SJSA1 (cell line): ENCODE measurements around the gene C2CD4C. TPM values are rescaled to one million over a fixed set of nuclear protein-coding genes. Genes with fewer than 3 reads are reported as not detected.
A peak's percentile ranks its signal among the peaks of the same experiment; 100 is the strongest.
"Not testable (repeated sequence)": the region's sequence is repeated elsewhere in the genome, so short reads cannot be mapped to it uniquely, and the experiment has no call there.

Source experiments
- DNase-seq, 2 experiments: peaks; one replicate each; pipeline ENCODE4 v3.0.0-alpha.2; 2015 to 2020; ENCODE audit warnings: low spot score in 2 of 2, low read depth in 1 of 2
- H3K27ac ChIP-seq: fragments of 250-450 bp; sonication (Bioruptor Pico); 2 replicates; pipeline ENCODE4 v1.5.1; 2020; ENCODE audit warnings: mild to moderate bottlenecking, moderate library complexity
- H3K27me3 ChIP-seq: fragments of 250-450 bp; sonication (Bioruptor Pico); replicated peaks from 2 replicates; pipeline ENCODE4 v1.5.1; 2020; ENCODE audit warnings: mild to moderate bottlenecking, moderate library complexity
- H3K36me3 ChIP-seq: fragments of 250-450 bp; sonication (Bioruptor Pico); 2 replicates; pipeline ENCODE4 v1.5.1; 2020; ENCODE audit warnings: mild to moderate bottlenecking
- H3K4me1 ChIP-seq: fragments of 250-450 bp; sonication (Bioruptor Pico); replicated peaks from 2 replicates; pipeline ENCODE4 v1.6.1; 2021; ENCODE audit warnings: mild to moderate bottlenecking
- H3K4me3 ChIP-seq: fragments of 250-450 bp; sonication (Bioruptor Pico); 2 replicates; pipeline ENCODE4 v1.5.1; 2020; ENCODE audit warnings: mild to moderate bottlenecking
- H3K9me3 ChIP-seq: fragments of 250-450 bp; sonication (Bioruptor Pico); replicated peaks from 2 replicates; pipeline ENCODE4 v1.5.1; 2020; ENCODE audit warnings: mild to moderate bottlenecking
- total RNA-seq: library from RNA; depleted of rRNA; stranded (reverse); fragments of >200 nt; shearing (Covaris generic); gene quantifications from 2 replicates; pipeline ENCODE4 v1.2.3, GENCODE V29; 2014; rRNA removed

The C2CD4C gene, protein sequence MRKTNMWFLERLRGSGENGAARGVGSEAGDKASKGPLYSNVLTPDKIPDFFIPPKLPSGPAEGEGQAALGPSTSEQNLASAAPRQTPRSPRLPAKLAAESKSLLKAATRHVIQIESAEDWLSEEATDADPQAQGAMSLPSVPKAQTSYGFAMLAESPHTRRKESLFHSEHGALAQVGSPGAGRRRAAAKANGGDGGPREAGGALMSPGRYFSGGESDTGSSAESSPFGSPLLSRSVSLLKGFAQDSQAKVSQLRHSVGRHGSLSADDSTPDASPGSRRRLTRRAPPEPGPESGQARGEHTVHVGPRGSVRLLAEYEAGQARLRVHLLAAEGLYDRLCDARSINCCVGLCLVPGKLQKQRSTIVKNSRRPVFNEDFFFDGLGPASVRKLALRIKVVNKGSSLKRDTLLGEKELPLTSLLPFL
- 0.05 TPM in 1 of 2 replicates, not detected in the other for total RNA-seq

DNA sequence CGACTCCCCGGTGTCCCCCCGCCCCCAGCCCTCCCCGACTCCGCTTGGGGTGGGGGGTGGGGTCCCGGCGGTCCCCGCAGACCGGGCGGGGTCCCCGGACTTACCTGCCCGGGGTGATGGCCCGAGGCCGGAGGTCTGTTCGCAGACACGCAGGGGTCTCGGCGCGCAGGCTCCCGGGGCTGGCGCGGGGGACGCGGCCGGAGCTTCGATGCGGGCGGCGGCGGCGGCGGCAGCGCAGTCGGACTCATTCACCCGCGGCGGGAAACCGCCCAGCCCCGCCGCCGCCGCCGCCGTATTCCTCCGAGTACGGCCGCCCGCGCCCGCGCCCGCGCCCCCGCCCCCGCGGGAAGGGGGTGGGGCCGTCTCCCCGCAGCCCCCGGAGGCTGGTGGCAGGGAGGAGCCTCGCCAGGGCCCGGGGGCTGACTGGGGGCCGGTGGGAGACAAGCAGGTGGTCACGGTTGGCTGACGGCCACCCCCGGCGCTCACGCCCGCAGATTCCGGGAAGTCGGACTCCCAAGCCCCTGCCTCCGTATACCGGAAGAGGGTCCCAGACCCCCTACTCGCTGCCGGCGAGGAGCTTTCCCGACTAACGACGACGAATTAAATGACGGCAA, at the start of gene C2CD4C:
TSS of gene C2CD4C (minus strand) at position 246 of the 614 bp plus-strand sequence. CDS start 786 bp downstream, outside the sequence.
- Histone ChIP-seq H3K9me3 (peaks cover 9% of the 10 kb centered on the region), H3K36me3 (no peaks in the 10 kb centered on the region), H3K27me3 (peaks cover 51% of the 10 kb centered on the region), H3K4me1 (peaks cover 5% of the 10 kb centered on the region; the same call in 1 of the 2 replicates), H3K4me3 (no peak within 1 kb of the TSS), H3K27ac (no peak within 1 kb of the TSS)
- peak in 1 of 2 experiments; percentile 37 for DNase-seq

DNA sequence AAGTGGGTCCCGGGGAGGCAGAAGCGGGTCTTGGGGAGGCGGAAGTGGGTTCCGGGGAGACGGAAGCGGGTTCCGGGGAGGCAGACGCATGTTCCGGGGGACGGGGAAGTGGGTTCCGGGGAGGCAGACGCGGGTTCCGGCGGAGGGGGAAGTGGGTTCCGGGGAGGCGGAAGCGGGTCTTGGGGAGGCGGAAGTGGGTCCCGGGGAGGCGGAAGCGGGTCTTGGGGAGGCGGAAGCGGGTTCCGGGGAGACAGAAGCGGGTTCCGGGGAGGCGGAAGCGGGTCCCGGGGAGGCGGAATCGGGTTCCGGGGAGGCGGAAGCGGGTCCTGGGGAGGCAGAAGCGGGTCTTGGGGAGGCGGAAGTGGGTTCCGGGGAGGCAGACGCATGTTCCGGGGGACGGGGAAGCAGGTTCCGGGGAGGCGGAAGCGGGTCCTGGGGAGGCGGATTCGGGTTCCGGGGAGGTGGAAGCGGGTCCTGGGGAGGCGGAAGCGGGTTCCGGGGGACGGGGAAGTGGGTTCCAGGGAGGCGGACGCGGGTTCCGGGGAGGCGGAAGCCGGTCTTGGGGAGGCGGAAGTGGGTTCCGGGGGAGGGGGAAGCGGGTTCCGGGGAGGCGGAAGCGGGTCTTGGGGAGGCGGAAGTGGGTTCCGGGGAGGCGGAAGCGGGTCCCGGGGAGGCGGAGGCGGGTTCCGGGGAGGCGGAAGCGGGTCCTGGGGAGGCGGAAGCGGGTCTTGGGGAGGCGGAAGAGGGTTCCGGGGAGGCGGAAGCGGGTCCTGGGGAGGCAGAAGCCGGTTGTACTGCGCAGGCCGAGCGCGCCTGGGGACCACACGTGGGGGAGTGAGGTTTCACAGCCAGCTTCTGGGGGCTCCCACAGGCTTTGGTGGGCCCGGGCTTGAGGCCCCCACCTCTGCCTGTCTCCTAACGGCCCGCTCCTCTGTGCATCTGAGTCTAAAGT, 49.4 kb upstream of the C2CD4C start:
- peaks cover 22% of the 10 kb centered on the region for H3K27me3 ChIP-seq
- peaks cover 5% of the 10 kb centered on the region for H3K4me1 ChIP-seq
- DNase-seq: no peak
- H3K9me3 ChIP-seq: no peaks in the 10 kb centered on the region
- H3K4me3 ChIP-seq: no peak overlapping the region
- no peaks in the 10 kb centered on the region for H3K36me3 ChIP-seq
- no peak overlapping the region for H3K27ac ChIP-seq

DNA sequence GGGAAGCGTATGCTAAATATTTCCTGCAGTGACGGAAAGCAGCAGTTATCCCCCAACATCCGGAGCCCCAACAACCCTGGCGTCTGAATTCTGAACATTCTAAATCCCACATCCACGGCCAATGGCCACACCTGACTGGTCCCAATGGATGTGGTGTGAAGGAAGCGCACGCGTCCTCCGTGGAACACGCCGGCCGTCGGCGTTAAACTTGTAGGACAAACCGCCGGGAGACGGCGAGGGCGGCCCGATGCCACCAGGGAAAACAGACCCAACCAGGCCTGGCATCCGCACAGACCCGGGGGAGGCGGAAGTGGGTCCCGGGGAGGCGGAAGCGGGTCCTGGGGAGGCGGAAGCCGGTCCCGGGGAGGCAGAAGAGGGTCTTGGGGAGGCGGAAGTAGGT, 48.7 kb upstream of the C2CD4C start:
- Histone ChIP-seq H3K27me3 (peaks cover 22% of the 10 kb centered on the region), H3K36me3 (no peaks in the 10 kb centered on the region)

DNA sequence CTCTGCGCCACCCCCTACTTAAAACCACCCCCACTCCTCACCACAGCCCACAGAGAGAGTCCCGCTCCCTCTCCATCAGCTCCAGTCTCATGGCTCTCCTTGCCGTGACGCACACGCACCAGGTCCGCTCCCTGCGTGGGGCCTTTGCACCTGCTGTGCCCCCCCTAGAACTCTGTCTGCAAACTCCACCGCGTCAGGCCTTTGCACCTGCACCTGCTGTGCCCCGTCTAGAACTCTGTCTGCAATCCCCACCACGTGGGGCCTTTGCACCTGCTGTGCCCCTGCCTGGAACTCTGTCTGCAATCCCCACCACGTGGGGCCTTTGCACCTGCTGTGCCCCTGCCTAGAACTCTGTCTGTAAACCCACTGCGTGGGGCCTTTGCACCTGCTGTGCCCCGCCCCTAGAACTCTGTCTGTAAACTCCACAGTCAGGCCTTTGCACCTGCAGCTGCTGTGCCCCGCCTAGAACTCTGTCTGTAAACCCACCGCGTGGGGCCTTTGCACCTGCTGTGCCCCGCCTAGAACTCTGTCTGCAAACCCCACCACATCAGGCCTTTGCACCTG, 47.7 kb upstream of the C2CD4C start:
- no peaks in the 10 kb centered on the region for H3K9me3 ChIP-seq

More for the DNA sequence above, 48.7 kb upstream of the C2CD4C start:
- H3K4me3 ChIP-seq: no peak overlapping the region
- no peaks in the 10 kb centered on the region for H3K9me3 ChIP-seq
- H3K27ac ChIP-seq: no peak overlapping the region
- no peak for DNase-seq
- H3K4me1 ChIP-seq: peaks cover 5% of the 10 kb centered on the region

DNA sequence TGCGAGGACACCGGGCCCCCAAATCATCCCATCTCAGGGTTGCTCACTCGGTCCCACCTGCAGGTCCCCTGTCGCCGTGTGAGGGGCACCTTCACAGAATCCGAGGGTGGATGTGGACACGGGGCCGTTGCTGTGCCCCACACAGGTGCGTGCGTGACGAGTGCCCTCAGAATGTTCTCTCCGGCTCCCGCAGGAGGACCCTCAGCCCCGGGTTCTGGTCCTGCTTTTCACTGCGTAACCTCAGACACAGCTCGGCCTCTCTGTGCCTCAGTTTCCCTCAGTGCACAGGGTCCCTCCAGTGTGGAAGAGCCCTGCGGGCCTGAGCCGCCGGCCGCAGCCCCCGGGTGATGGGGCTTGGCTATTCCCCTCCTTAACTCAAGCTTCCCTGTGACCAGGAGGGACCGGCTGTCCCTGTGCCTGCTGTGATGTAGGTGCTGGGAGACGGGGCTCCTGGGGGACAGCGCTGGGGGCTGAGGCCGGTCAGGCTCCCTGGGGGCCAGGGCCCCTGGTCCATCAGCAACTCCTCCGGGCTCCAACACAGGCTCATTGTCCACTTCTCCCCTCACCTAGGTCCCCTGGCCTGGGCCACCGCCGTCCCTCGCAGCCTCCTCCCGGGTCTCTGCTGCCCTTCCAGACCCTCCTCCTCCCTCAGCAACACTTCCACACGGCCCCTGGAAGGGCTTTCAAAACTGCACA, 47.1 kb upstream of the C2CD4C start:
- H3K4me1 ChIP-seq: peaks cover 5% of the 10 kb centered on the region
- peaks cover 8% of the 10 kb centered on the region for H3K27me3 ChIP-seq
- no peak overlapping the region for H3K4me3 ChIP-seq
- no peak for DNase-seq
- no peaks in the 10 kb centered on the region for H3K9me3 ChIP-seq
- H3K27ac ChIP-seq: no peak overlapping the region
- H3K36me3 ChIP-seq: no peaks in the 10 kb centered on the region

More for the DNA sequence above, 47.7 kb upstream of the C2CD4C start:
- Histone ChIP-seq H3K4me3 (no peak overlapping the region), H3K27ac (no peak overlapping the region), H3K27me3 (peaks cover 12% of the 10 kb centered on the region), H3K36me3 (no peaks in the 10 kb centered on the region), H3K4me1 (peaks cover 5% of the 10 kb centered on the region)
- DNase-seq: no peak

DNA sequence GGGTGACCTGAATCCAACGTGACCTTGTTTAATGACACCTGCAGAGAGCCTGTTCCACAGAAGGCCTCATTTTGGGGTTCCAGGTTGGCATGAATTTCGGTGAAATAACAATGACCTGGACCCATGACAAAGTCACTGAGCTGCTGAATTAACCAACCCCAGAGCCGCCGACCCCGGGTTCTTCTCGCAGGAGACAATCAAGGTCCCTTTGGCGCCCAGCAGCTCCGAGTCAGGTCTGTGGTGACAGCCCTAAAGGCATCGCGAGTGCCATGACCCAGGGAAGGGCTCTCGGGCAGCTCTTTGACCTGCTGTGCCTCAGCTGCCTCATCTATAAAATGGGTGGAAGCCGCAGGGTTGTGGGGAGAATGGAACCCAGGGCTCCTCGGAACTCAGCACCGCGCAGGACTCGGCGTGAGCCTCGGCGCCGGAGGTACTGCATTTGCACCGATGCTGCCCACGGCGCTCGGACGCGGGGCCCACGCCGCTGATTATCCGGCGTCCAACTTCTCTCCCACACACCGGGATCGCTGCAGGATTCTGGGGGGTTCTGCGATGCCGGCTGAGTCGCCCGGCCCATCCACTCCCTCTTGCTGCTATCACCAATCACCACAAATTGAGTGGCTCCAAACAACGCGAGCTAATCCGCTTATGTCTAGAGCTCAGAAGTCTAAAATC, 46.2 kb upstream of the C2CD4C start:
- Histone ChIP-seq H3K9me3 (no peaks in the 10 kb centered on the region), H3K27me3 (peaks cover 8% of the 10 kb centered on the region), H3K4me1 (peaks cover 5% of the 10 kb centered on the region), H3K4me3 (no peak overlapping the region), H3K27ac (no peak overlapping the region), H3K36me3 (no peaks in the 10 kb centered on the region)
- no peak for DNase-seq

DNA sequence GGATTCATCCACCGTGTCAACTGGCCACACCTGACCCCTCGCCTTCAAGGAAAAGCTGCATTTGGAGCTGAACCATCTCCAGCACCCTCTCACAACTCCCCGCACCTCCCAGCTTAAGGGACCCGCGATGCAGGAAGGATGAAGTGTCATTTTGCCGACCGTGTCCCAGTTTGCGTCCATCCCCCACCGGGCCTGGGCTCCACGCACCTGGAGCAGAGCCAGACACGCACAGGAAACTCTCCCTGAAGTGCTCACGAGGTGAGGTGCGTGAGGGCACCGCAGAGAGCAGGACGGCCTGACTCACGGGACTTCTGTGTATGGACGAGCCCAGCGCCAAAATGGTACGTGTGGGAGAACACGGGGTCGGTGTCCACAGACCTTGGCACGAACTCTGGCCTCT, 44.7 kb upstream of the C2CD4C start:
- H3K4me3 ChIP-seq: no peak overlapping the region
- H3K9me3 ChIP-seq: no peaks in the 10 kb centered on the region
- H3K27ac ChIP-seq: no peak overlapping the region
- no peaks in the 10 kb centered on the region for H3K4me1 ChIP-seq
- DNase-seq: no peak
- 0 out of 2 replicates have a peak, but pooled peaks cover 1% of the 10 kb centered on the region for H3K27me3 ChIP-seq
- no peaks in the 10 kb centered on the region for H3K36me3 ChIP-seq

DNA sequence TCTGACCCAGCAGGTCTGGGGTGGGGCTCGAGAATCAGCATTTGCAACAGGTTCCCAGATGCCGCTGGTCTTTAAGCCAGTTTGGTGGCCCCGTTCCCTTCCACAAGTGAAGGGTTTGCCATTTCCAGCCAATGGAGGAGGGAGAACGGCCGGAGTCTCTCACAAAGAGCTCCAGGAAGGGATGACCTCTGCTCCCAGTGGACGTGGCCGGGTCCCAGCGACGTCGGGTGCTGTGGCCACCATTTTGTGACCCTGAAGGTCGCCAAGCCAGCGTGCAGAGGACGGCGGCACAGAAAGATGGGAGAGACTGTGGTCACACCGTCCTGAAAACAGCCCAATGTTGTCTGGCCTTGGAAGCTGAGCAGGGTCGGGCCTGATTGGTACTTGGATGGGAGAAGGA, 43.9 kb upstream of the C2CD4C start:
- no peaks in the 10 kb centered on the region for H3K36me3 ChIP-seq
- H3K27me3 ChIP-seq: peaks cover 9% of the 10 kb centered on the region; the same call in 1 of the 2 replicates
- DNase-seq: no peak
- H3K4me3 ChIP-seq: no peak overlapping the region
- no peaks in the 10 kb centered on the region for H3K4me1 ChIP-seq
- no peak overlapping the region for H3K27ac ChIP-seq
- no peaks in the 10 kb centered on the region for H3K9me3 ChIP-seq

DNA sequence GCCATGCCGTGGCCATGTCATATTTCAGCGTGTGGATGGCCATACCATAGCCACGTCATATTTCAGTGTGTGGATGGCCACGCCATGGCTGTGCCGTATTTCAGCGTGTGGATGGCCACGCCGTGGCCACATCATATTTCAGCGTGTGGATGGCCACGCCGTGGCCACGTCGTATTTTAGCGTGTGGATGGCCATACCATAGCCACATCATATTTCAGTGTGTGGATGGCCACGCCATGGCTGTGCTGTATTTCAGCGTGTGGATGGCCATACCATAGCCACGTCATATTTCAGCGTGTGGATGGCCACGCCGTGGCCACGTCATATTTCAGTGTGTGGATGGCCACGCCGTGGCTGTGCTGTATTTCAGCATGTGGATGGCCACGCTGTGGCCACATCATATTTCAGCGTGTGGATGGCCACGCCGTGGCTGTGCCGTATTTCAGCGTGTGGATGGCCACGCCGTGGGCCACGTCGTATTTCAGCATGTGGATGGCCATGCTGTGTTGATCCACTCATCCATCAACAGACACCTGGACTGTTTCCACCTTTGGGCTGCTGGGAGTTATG, 42.0 kb upstream of the C2CD4C start:
- not testable (repeated sequence) for H3K4me1 ChIP-seq, H3K27ac ChIP-seq, H3K36me3 ChIP-seq, H3K4me3 ChIP-seq, H3K27me3 ChIP-seq, H3K9me3 ChIP-seq, DNase-seq

DNA sequence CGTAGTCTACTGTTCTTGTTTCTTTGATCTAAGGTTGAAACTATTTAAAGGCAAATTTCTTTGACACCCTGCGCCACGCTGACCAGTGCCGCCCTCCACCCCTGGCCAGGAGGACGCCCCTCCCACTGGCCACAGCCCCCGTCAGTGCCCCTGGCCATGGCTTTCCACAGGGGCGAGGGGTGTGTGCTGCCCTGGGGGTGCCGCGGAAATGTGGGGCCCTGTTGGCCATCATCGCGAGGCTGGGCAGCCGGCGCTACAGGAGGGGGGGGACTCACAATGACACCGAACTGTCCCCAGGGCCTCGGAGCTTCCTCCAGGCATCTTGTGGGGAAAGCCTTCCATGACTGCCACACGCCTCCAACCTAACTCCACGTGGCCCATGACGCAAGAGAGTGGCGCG, 41.0 kb upstream of the C2CD4C start:
- H3K27ac ChIP-seq: no peak overlapping the region
- no peaks in the 10 kb centered on the region for H3K9me3 ChIP-seq
- H3K27me3 ChIP-seq: peaks cover 10% of the 10 kb centered on the region; the same call in 1 of the 2 replicates
- no peaks in the 10 kb centered on the region for H3K36me3 ChIP-seq
- H3K4me3 ChIP-seq: no peak overlapping the region
- DNase-seq: no peak
- H3K4me1 ChIP-seq: no peaks in the 10 kb centered on the region

DNA sequence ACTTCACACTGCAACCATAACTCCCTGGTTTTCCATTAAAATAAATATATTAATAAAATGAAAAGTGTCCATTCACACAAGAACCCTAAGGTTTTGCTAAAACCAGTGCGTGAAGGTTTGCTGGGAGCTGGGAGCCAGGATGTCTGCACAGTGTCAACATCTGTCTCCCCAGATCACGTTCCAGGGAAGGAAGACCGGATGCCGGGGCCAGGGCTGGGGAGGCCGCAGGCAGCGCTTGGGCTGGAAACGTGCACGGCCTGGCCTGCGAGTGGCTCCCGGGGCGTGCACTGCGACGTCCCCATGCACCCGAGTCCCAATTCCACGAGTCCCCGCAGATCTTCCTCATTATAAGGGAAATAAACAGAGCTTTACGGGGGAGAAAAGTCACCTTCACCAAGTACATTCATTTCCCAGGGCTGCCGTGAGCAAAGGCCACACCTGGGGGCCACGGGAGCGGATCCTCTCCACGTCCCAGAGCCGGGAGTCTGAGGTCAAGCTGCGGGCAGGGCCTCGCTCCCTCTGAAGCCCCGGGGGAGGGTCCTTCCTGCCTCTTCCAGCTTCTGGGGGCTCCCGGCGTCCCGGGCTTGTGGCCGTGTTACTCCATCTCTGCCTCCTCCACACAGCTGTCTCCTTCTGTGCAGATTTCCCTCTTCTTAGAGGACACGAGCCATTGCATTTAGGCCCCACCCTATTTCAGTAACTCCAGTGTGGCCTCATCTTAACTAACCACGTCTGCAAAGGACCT, 39.0 kb upstream of the C2CD4C start:
- Histone ChIP-seq H3K27me3 (peaks cover 10% of the 10 kb centered on the region; the same call in 1 of the 2 replicates), H3K4me1 (no peaks in the 10 kb centered on the region), H3K4me3 (no peak overlapping the region), H3K9me3 (no peaks in the 10 kb centered on the region), H3K27ac (no peak overlapping the region), H3K36me3 (no peaks in the 10 kb centered on the region)
- DNase-seq: no peak

DNA sequence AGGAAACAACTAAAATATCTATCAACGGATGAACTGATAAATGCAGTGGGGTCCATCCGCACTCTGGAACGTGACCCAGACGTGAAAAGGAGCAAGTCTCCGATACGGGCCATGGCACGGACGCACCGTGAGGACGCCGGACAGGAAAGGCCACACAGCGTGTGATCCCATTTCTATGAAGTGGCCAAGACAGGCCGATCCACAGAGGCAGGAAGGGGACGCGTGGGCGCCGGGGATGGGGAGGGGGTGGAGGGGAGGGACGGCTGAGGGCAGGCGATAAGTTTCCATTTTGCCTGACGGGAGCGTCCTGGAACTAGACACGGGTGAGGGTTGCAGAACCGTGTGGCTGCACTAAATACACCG, 38.1 kb upstream of the C2CD4C start:
- no peak overlapping the region for H3K4me3 ChIP-seq
- no peak overlapping the region for H3K27ac ChIP-seq
- no peaks in the 10 kb centered on the region for H3K4me1 ChIP-seq
- H3K27me3 ChIP-seq: peaks cover 10% of the 10 kb centered on the region; the same call in 1 of the 2 replicates
- H3K36me3 ChIP-seq: no peaks in the 10 kb centered on the region
- H3K9me3 ChIP-seq: no peaks in the 10 kb centered on the region
- DNase-seq: no peak
